GM21576 (cell line): ENCODE measurements around the gene PPFIBP2.

ENCODE experiments used
- ATAC-seq: cut with Tn5 transposase; IDR thresholded peaks from one replicate; pipeline ENCODE4 v1.9.1; 2021; ENCODE audit warnings: mild to moderate bottlenecking, moderate library complexity; ENCODE audit not compliant: unreplicated experiment

PPFIBP2 gene

DNA sequence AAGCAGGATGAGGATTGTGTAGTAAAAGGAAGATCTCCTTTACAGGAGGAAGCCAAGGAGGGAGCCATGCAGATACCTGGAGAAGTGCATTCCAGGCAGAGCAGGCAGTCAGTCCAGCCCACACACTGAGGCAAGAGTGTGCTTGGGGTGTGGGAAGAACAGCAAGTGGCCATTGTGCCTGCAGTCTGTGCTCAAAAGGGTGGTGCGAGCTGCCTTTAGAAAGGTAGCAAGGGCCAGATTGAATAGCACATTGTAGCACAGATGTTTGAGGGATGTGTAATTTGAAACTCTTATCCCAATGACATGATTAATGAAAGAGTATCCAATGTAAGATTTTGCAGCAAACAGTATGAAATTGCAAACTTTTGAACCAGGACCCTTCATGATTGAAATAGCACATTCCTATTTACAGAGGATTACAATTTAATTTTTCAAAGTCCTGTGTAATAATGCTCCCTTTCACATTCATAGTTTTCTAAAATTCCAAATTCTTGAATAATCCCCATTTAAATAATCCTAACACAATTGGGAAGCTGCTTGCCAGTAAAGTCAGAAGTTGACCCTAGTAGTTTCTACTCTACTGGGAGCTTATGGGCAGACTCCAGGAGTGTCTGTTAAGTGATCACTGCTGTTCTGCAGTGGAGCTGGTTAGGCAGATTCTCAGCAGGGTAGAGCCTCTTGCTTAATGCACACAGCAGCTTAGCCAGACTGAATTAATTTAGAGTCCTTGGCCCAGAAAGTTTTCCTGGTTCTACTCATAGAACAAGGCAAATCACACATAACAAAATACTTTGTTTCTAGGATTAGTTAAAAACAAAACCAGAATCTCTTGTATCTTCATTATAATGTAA is 81.4 kb downstream of the PPFIBP2 start:
- no peak for ATAC-seq

DNA sequence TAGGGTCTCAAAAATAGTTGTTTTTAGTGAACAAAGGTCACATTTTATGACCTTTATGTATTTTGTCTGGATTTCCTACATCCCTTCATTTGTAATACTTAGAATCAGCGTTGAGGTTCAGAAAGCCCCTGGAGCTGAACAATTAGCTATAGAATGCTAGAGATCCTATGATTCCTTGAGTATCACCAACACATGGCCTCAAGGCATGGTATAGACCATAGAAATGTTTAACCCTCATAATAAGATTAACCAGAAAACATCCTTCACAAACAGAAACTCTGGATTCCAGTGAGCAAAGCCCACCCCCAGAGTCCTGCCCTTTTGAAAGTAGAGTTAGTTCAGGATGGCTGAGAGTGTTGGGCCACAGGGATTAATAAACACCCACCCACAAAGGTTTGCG is 82.2 kb downstream of the PPFIBP2 start:
- ATAC-seq: no peak

GRCh38 chr11:7596975-7597391 is 83.2 kb downstream of the PPFIBP2 start:
- ATAC-seq: no peak

- ATAC-seq: no peak
Measured at GRCh38 chr11:7597620-7598019, 83.8 kb downstream of the PPFIBP2 start.

- no peak for ATAC-seq
Measured at GRCh38 chr11:7599209-7599608, 85.4 kb downstream of the PPFIBP2 start.

GRCh38 chr11:7600205-7600775 is 86.5 kb downstream of the PPFIBP2 start:
- ATAC-seq: no peak

DNA sequence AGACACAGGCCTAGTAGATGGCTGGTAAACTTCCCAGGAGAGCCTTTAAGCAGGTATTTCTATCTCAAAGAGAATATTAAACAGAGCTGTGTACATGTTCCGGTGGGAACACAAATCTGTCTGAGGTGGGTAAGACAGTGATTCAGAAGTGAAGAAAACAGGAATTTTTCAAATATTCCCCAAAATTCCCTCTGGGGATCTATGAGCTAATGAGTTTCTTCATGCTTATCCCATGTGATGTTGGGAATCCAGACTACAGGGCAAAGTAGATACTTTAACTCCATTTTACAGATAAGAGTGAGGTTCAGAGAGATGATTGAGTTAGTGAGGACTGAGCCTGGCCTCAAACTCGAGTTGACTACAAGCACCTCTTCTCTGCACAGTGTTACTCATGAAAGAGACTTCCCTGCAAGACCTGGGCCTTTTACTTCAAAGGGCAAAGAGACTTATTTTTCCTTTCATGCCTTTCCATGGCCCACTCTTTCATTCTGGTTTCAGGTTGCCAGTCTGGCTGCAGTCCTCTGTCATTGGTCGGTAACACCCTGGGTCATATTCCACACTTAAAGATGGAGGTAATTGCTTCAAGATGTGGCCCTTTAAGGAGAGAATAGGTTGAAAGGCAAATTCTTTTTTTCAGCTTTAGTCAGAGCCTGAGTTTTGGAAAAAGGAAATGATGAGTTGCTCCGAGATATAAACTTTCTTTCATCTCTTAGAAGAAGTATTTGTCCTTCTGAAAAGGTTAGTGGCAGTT is 89.4 kb downstream of the PPFIBP2 start:
- ATAC-seq: no peak

DNA sequence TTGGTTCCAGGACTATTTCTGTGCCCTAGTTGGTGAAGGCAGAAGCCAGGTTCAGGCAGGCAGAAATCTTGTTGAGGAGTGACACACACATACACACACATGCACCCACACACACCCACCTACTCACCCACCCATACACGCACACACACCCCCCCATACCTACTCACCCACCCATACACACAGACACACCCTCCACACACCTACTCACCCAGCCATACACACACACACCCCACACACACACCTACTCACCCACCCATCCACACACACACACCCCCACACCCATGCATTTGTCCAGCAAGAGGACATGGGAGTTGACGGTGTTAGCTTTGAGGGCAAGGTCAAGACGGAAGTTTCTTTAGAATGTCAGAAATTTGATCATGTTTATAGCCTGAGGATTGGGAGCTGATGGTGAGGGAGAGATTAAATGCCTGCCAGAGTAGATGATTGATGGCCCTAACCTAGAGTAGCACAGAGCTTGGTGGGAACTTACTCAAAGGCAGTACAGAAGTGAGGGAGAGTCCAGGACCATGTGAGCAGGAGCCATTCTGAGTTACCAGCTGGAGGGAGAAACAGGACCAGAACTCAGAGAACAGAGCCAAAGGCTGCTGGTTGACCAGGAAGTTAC is 90.6 kb downstream of the PPFIBP2 start:
- ATAC-seq: no peak

GRCh38 chr11:7605186-7605943 is 91.6 kb downstream of the PPFIBP2 start:
- no peak for ATAC-seq

GRCh38 chr11:7606496-7606895 is 92.7 kb downstream of the PPFIBP2 start:
- no peak for ATAC-seq

DNA sequence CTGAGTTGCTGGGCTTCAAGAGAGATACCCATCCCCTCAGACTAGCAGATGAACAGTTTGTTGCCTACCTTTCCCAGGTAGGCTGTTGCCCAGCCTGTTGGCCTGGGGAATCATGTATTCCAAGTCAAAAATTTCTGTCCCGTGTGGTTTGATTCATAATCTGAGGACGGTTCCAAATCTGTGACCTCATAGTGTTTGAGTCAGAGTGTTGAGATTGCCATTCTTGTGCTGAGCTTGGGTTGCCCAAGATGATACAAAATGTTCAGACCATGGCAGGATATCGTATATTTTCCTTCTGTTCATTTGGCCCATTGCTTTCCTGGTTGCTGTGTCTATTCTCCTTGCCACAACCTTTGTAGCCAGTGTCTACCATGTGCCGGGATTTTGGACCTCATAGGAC is 95.2 kb downstream of the PPFIBP2 start:
- no peak for ATAC-seq

- no peak for ATAC-seq
Measured at GRCh38 chr11:7609521-7609920, 95.7 kb downstream of the PPFIBP2 start.

- ATAC-seq: no peak
Measured at GRCh38 chr11:7610393-7610792, 96.6 kb downstream of the PPFIBP2 start.

GRCh38 chr11:7611411-7611810 is 97.6 kb downstream of the PPFIBP2 start:
- no peak for ATAC-seq

- ATAC-seq: no peak
Measured at GRCh38 chr11:7612056-7612660, 98.4 kb downstream of the PPFIBP2 start.

GRCh38 chr11:7612661-7613393 is 99.0 kb downstream of the PPFIBP2 start:
- ATAC-seq: no peak

- no peak for ATAC-seq
Measured at GRCh38 chr11:7613394-7613720, 99.6 kb downstream of the PPFIBP2 start.

DNA sequence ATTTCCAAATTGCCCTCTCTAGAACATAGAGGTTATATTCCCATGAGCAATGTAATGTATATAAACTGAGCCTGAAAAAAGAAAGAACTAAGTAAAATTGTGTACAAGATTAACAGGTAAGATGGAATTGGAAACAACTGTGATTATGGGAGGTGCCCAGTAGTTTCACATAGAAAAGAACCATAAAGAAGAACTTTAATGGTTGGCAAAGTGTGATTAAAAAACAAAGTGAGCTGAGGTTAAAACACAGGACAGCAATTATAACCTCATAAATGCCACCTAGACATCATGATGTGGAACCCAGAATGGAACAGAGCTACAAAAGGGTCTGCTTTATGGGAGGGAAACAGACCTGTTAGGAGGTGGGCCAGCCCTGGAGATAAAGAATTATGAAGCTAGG is 100.9 kb downstream of the PPFIBP2 start:
- no peak for ATAC-seq

DNA sequence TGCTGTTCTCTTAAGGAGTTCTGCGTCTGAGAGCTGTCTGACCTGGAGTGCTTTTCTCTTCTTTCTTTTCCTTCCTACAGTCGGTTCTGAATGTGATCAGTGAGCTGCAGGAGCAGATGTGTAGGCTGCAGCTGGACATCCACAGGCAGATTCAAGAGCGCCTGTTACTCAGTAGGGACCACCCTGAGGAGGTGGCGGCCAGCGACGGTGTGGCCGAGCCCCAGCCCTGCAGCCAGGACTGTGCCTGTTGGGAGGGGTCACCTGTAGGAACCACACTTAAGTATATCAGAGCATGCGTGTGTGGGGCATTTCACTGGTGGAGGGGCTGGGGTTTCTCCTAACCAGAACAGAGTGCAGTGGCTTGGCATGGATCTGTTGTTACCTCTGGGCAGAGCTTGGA is 103.2 kb downstream of the PPFIBP2 start:
- no peak for ATAC-seq

DNA sequence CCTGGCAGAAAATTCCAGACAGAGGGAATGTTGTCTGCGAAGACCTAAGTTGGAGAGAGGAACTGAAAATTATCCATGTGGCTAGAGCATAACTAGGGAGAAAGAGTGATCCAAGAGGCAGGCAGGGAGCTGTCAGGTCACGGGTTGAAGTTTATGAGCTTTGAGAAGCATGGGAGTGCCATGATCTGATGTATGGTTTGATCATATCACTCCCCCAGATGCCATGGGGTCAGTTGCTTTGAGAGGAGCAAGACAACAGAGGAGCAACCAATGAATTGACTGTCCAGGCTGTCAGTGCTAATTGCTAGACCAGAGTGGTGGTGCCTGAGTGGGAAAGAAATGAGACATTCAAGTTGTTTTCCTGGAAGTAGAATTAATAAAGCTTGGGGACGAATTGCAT is 105.5 kb downstream of the PPFIBP2 start:
- ATAC-seq: no peak
